ENCODE results near the gene ERICH6B. TPM values are rescaled to one million over a fixed set of nuclear protein-coding genes. Genes with fewer than 3 reads are reported as not detected.

Gene ERICH6B
- total RNA-seq, 4 donors from 2014 or later: not detected

DNA sequence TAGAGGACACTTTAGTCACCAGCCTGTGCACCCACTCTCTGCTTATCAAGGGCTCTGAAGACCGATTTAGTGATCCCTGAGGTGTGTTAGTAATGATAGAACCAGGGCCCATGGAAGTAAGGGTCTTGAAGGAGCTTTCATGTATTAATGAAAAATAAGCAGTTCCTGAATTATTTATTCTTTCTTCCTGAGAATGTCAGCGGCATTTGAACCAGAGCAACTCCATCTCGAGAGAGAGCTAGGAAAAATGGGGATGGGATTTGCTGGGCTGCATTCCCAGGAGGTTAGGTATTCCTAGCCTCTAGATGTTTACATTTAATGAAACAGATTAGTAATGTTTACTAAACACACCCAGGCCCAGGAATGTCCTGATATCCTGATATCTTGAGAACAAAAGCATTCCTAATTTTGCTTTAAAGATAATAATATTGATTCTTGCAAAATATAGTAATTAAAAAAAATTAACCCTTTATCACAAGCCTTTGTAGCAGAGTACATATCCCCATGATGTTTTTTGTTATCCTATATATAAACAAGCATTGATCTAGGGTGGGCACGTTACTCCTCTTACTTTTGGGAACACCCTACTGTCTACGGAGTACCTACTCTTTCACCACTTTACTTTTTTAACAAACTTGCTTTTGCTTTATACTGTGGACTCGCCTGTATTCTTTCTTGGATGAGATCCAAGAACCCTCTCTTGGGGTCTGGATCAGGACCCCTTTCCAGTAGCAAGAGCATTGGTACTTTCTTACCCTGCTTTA lies 87.7 kb downstream of the ERICH6B start:
- Histone ChIP-seq H3K27ac (no peak overlapping the region), H3K9me3 (no peaks in the 10 kb centered on the region), H3K4me3 (no peak overlapping the region), H3K4me1 (peaks cover 0 to 14% (median 0%) of the 10 kb centered on the region in 3 donors), H3K27me3 (no peaks in the 10 kb centered on the region), H3K36me3 (peaks cover 8 to 70% of the 10 kb centered on the region in 2 donors)
- no peak for TF ChIP-seq EP300 (IDR thresholded peaks at IDR 0.05)
- no peak for TF ChIP-seq POLR2A (IDR thresholded peaks at IDR 0.05)
- TF ChIP-seq POLR2AphosphoS5 (IDR thresholded peaks at IDR 0.05): no peak
- TF ChIP-seq, protein P1, sequence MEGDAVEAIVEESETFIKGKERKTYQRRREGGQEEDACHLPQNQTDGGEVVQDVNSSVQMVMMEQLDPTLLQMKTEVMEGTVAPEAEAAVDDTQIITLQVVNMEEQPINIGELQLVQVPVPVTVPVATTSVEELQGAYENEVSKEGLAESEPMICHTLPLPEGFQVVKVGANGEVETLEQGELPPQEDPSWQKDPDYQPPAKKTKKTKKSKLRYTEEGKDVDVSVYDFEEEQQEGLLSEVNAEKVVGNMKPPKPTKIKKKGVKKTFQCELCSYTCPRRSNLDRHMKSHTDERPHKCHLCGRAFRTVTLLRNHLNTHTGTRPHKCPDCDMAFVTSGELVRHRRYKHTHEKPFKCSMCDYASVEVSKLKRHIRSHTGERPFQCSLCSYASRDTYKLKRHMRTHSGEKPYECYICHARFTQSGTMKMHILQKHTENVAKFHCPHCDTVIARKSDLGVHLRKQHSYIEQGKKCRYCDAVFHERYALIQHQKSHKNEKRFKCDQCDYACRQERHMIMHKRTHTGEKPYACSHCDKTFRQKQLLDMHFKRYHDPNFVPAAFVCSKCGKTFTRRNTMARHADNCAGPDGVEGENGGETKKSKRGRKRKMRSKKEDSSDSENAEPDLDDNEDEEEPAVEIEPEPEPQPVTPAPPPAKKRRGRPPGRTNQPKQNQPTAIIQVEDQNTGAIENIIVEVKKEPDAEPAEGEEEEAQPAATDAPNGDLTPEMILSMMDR (IDR thresholded peaks at IDR 0.05): no peak
- ATAC-seq: no peak
- 41 to 55% methylated on average over 6 of the region's 6 CpGs for WGBS, 2 donors (ENCODE audit: low coverage in 1 of 2)

DNA sequence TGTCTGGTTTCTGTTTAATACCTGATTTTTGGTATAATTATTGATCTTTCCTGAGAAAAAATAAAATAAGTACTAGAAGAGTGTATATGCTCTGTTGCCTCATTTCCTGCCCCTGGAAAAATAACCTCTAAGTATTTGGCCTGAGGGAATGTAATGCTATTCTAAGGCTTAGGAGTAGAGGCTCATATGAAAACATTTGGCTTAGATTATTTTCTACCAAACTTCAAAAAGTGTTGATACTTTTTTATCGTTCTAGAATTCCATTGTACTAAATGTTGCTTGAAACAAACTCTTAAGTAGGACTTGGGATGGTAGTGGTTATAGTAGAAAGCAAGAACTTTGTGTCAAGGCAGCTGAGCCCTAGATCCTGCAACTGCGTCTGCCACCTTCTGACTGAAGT lies 93.0 kb downstream of the ERICH6B start:
- 85 to 92% methylated on average over 2 of the region's 2 CpGs for WGBS, 2 donors (ENCODE audit: low coverage in 1 of 2)
- Histone ChIP-seq H3K9me3 (no peaks in the 10 kb centered on the region), H3K36me3 (peaks cover 0 to 67% of the 10 kb centered on the region in 2 donors), H3K27ac (no peak overlapping the region), H3K4me1 (peaks cover 0 to 6% (median 0%) of the 10 kb centered on the region in 3 donors), H3K4me3 (no peak overlapping the region), H3K27me3 (no peaks in the 10 kb centered on the region)
- no peak for ATAC-seq
- no peak for TF ChIP-seq POLR2AphosphoS5 (IDR thresholded peaks at IDR 0.05)
- TF ChIP-seq, protein P1 (IDR thresholded peaks at IDR 0.05): no peak
- no peak for TF ChIP-seq EP300 (IDR thresholded peaks at IDR 0.05)
- no peak for TF ChIP-seq POLR2A (IDR thresholded peaks at IDR 0.05)

DNA sequence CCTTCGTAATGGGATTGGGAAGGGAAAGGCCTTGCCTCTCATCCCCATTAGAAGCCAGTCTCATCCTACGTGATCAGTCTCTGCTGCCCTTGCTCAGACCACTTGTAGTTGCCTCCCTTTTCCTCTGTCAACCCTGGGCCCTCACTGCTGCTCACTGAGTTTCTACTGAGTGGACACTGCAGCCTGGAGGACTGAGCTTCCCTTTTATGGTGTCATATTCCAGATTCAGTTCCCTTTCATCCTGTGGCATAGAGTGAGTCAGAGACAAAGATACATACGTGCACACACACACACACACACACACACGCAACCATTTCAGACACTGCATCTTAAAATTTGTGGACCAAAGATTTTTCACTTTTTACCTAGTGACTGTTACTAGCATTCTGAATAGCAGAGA lies 94.2 kb downstream of the ERICH6B start:
- TF ChIP-seq EP300 (IDR thresholded peaks at IDR 0.05) (no peak), POLR2A (IDR thresholded peaks at IDR 0.05) (no peak), POLR2AphosphoS5 (IDR thresholded peaks at IDR 0.05) (no peak)
- TF ChIP-seq, protein P1 (IDR thresholded peaks at IDR 0.05): no peak
- no peak for ATAC-seq
- Histone ChIP-seq H3K4me3 (no peak overlapping the region), H3K36me3 (peaks cover under 1 to 76% of the 10 kb centered on the region in 2 donors), H3K4me1 (no peaks in the 10 kb centered on the region), H3K27me3 (no peaks in the 10 kb centered on the region), H3K27ac (no peak overlapping the region), H3K9me3 (no peaks in the 10 kb centered on the region)
- WGBS, 2 donors (ENCODE audit: low coverage in 1 of 2): 65 to 78% methylated on average over 2 to 4 of the region's 4 CpGs

DNA sequence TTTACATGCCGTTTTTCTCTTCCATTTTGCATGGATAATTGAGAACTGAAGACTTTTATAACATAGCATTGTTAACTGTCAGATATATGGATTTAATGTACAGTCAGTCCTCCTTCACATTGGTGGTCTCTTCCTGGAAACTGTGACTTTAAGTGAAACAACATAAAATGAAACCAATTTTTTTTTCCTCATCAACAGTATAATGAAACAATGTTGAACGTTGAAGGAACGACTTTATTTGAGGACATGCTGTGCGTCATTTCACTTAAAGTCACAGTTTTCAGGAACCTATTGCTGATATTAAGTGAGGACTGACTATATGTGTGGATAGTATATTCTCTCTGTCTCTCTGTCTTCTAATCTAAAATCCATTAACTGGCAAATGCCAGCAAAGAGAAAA lies 96.0 kb downstream of the ERICH6B start:
- TF ChIP-seq EP300 (IDR thresholded peaks at IDR 0.05): no peak
- 81 to 85% methylated on average over 4 of the region's 4 CpGs for WGBS, 2 donors (ENCODE audit: low coverage in 1 of 2)
- Histone ChIP-seq H3K27me3 (no peaks in the 10 kb centered on the region), H3K9me3 (no peaks in the 10 kb centered on the region), H3K4me1 (no peaks in the 10 kb centered on the region), H3K36me3 (peaks cover 3 to 81% of the 10 kb centered on the region in 2 donors), H3K4me3 (no peak overlapping the region), H3K27ac (no peak overlapping the region)
- ATAC-seq: no peak

DNA sequence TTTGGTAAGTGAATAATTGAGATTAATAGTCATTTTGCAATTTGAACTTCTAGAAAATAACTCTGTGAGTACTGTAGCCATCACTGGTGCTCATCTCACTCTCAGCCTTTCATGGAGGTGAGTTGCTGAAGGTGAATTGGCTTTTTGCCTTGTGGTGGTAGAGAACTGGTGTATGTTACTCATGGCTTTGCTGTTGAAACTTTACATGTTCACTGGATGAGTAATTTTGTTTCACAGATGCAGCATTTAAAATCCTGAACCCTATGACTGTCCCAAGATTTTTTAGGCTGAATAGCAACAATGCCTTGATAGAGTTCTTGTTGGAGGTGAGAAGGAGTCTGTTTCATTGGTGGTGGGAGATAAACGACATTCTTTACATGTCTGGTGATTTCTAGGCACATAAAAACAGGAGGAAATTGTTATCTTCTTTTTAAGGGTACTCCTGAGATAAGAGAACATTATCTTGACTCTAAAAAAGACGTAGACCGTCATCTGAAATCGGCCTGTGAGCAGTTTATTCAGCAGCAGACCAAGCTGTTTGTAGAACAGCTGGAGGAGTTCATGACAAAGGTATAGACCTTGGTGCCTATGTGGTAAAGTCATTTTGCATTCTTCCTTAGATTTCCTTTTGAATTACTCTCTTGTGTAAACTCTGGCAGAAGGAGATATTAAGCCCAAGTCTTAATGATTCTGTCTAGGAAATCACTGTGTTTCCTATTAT lies 96.9 kb downstream of the ERICH6B start:
- Histone ChIP-seq H3K27ac (no peak overlapping the region), H3K4me3 (no peak overlapping the region), H3K9me3 (no peaks in the 10 kb centered on the region), H3K27me3 (no peaks in the 10 kb centered on the region), H3K36me3 (peaks cover 3 to 81% of the 10 kb centered on the region in 2 donors), H3K4me1 (no peaks in the 10 kb centered on the region)
- WGBS, 2 donors (ENCODE audit: low coverage in 1 of 2): 57 to 94% methylated on average over 3 to 4 of the region's 4 CpGs
- no peak for ATAC-seq
- TF ChIP-seq, protein P1 (IDR thresholded peaks at IDR 0.05): no peak
- TF ChIP-seq EP300 (IDR thresholded peaks at IDR 0.05) (no peak), POLR2AphosphoS5 (IDR thresholded peaks at IDR 0.05) (no peak), POLR2A (IDR thresholded peaks at IDR 0.05) (no peak)

Measured in gastroesophageal sphincter (tissue), 4 donors.